Measurements from ENCODE around the gene MMRN2. TPM values are rescaled to one million over a fixed set of nuclear protein-coding genes. Genes with fewer than 3 reads are reported as not detected.

MMRN2 gene
- polyA plus RNA-seq, 2 of the 4 experiments (the other 2 are of a cell fraction) = 0.35 to 1.1 TPM

- WGBS (ENCODE audit: missing lambda C conversion rate) = 84% methylated on average over 3 of the region's 3 CpGs
- Histone ChIP-seq H3K9me3 (no peaks in the 10 kb centered on the region), H3K4me1 (0 out of 3 replicates have a peak, but pooled peaks cover 4% of the 10 kb centered on the region), H3K4me3 (no peak overlapping the region), H3K4me2 (no peak overlapping the region), H3K27ac (no peak overlapping the region)
- TF ChIP-seq ATOH8 (CRISPR knock-in tag; IDR thresholded peaks at IDR 0.05; ENCODE audit: low read depth) = no peak
- no peak for TF ChIP-seq GATA3 (IDR thresholded peaks at IDR 0.05; ENCODE audit: borderline replicate concordance)
- no peak for TF ChIP-seq PHF8 (IDR thresholded peaks at IDR 0.05; ENCODE audit: borderline replicate concordance, low read depth)
- no peak for TF ChIP-seq PBX3 (IDR thresholded peaks at IDR 0.05)
- TF ChIP-seq JUNB (IDR thresholded peaks at IDR 0.05) = no peak
- no peak for TF ChIP-seq NPAS2 (CRISPR knock-in tag; IDR thresholded peaks at IDR 0.05; ENCODE audit: borderline replicate concordance)
- TF ChIP-seq EHF (CRISPR knock-in tag; IDR thresholded peaks at IDR 0.05) = no peak
- TF ChIP-seq HDAC2 (IDR thresholded peaks at IDR 0.05) = no peak
- TF ChIP-seq HES2 (IDR thresholded peaks at IDR 0.05) = no peak
- TF ChIP-seq CBX8 (IDR thresholded peaks at IDR 0.05) = no peak
- TF ChIP-seq CBX2 (IDR thresholded peaks at IDR 0.05; ENCODE audit: borderline replicate concordance, low read depth) = no peak
- TF ChIP-seq SREBF2 (IDR thresholded peaks at IDR 0.05) = no peak
- POLR2A ChIA-PET = interaction anchor here (2.1 kb wide), 1 partner anchor 26 kb away, joined by 6 read pairs; no protein-coding TSS in a partner anchor
- no peak for FAIRE-seq
- ATAC-seq = no peak
- CTCF ChIA-PET = interaction anchor here (0.6 to 4.3 kb wide), 6 partner anchors 11 to 537 kb away, joined by 3 to 38 read pairs (median 12); partner anchors contain the start of genes ADIRF and MMRN2
- DNase-seq (ENCODE audit: low read depth in 1 of 2, low spot score in 1 of 2) = no peak
These were observed 12.5 kb downstream of the MMRN2 start for GRCh38 chr10:86944907-86945306.

- no peak for FAIRE-seq
- H3K4me3 ChIP-seq = no peak overlapping the region
- H3K27ac ChIP-seq = no peak overlapping the region
- no peaks in the 10 kb centered on the region for H3K9me3 ChIP-seq
- ChIA-PET CTCF (interaction anchor here (1.3 to 4.3 kb wide), 4 partner anchors 11 to 206 kb away, joined by 3 to 24 read pairs (median 18); partner anchors contain the start of genes ADIRF, MMRN2 and SNCG), POLR2A (no interaction called here)
- DNase-seq (ENCODE audit: low read depth in 1 of 2, low spot score in 1 of 2) = no peak
- ATAC-seq = no peak
- H3K4me2 ChIP-seq = no peak overlapping the region
- H3K4me1 ChIP-seq = 0 out of 3 replicates have a peak, but pooled peaks cover 4% of the 10 kb centered on the region
- TF ChIP-seq RAD21 (conservative IDR thresholded peaks at IDR 0.05 in 1 of 2, IDR thresholded peaks at IDR 0.05 in 1 of 2) (no peak), RCOR1 (IDR thresholded peaks at IDR 0.05; ENCODE audit: low read depth, low read length) (no peak), MAFK (IDR thresholded peaks at IDR 0.05; ENCODE audit: partially characterized antibody) (no peak), EHF (CRISPR knock-in tag; IDR thresholded peaks at IDR 0.05) (no peak), TP53 (CRISPR knock-in tag; IDR thresholded peaks at IDR 0.05) (no peak), MAZ (IDR thresholded peaks at IDR 0.05; ENCODE audit: borderline replicate concordance, low read depth, low read length) (no peak), ESRRA (IDR thresholded peaks at IDR 0.05; ENCODE audit: borderline replicate concordance, low read length) (no peak), REST (IDR thresholded peaks at IDR 0.05) (no peak), PHF8 (IDR thresholded peaks at IDR 0.05; ENCODE audit: borderline replicate concordance, low read depth) (no peak), ZFP36 (IDR thresholded peaks at IDR 0.05; ENCODE audit: borderline replicate concordance, partially characterized antibody) (no peak), JUNB (IDR thresholded peaks at IDR 0.05) (no peak), BHLHE40 (IDR thresholded peaks at IDR 0.05; ENCODE audit: low read depth, low read length) (no peak), HDAC2 (IDR thresholded peaks at IDR 0.05) (no peak), CHD2 (IDR thresholded peaks at IDR 0.05; ENCODE audit: low read length, partially characterized antibody) (no peak), HMGXB4 (CRISPR knock-in tag; IDR thresholded peaks at IDR 0.05; ENCODE audit: borderline replicate concordance) (no peak), EHMT2 (IDR thresholded peaks at IDR 0.05; ENCODE audit: low read depth) (no peak)
These were observed 12.9 kb downstream of the MMRN2 start for GRCh38 chr10:86944471-86944870.
